DMS79 treated with DMSO at 0.1 percent for 48 hours (cell line): ENCODE measurements around the gene CD27.
A peak's percentile ranks its signal among the peaks of the same experiment; 100 is the strongest.
"Not testable (repeated sequence)": the region's sequence is repeated elsewhere in the genome, so short reads cannot be mapped to it uniquely, and the experiment has no call there.

ENCODE experiments used
- DNase-seq: peaks from one replicate; lab custom pipeline; 2025; lab: John Stamatoyannopoulos, UW

Gene CD27

GRCh38 chr12:6461401-6462233, 16.9 kb downstream of the CD27 start:
- DNase-seq = no peak

- no peak for DNase-seq
Measured at GRCh38 chr12:6462234-6462995, 17.7 kb downstream of the CD27 start.

GRCh38 chr12:6463216-6463615, 18.5 kb downstream of the CD27 start:
- DNase-seq = no peak

- no peak for DNase-seq
Measured at GRCh38 chr12:6463858-6464257, 19.1 kb downstream of the CD27 start.

- DNase-seq = no peak
Measured at GRCh38 chr12:6464531-6464930, 19.8 kb downstream of the CD27 start.

GRCh38 chr12:6465467-6466183, 20.9 kb downstream of the CD27 start:
- peak; percentile 41 for DNase-seq

- DNase-seq = no peak
Measured at GRCh38 chr12:6466184-6466573, 21.4 kb downstream of the CD27 start.

GRCh38 chr12:6466751-6467150, 22.0 kb downstream of the CD27 start:
- DNase-seq = not testable (repeated sequence)

GRCh38 chr12:6467571-6468282, 23.0 kb downstream of the CD27 start:
- not testable (repeated sequence) for DNase-seq

- no peak for DNase-seq
Measured at GRCh38 chr12:6468283-6468575, 23.5 kb downstream of the CD27 start.

GRCh38 chr12:6469092-6469491, 24.3 kb downstream of the CD27 start:
- DNase-seq = no peak

- DNase-seq = no peak
Measured at GRCh38 chr12:6469609-6470374, 25.0 kb downstream of the CD27 start.

GRCh38 chr12:6470375-6471163, 25.8 kb downstream of the CD27 start, which contains the start of gene VAMP1:
VAMP1 (minus strand) TSS chr12:6470677; CDS start chr12:6470531, 146 bp downstream.
- DNase-seq = peak; percentile 99

GRCh38 chr12:6471989-6472360, 27.2 kb downstream of the CD27 start:
- DNase-seq = no peak

- DNase-seq = no peak
Measured at GRCh38 chr12:6472491-6472890, 27.7 kb downstream of the CD27 start.

GRCh38 chr12:6475233-6475975, 30.6 kb downstream of the CD27 start:
- not testable (repeated sequence) for DNase-seq

- no peak for DNase-seq
Measured at GRCh38 chr12:6476489-6476888, 31.7 kb downstream of the CD27 start.

GRCh38 chr12:6477601-6478377, 33.0 kb downstream of the CD27 start:
- DNase-seq = not testable (repeated sequence)

GRCh38 chr12:6478416-6478815, 33.7 kb downstream of the CD27 start:
- DNase-seq = no peak
